ENCODE results near the gene VAMP2.

The VAMP2 gene

GRCh38 chr17:8162233-8162996 is at the start of gene VAMP2:
VAMP2 (minus strand) TSS chr17:8162948; CDS start chr17:8162879, 69 bp downstream.
- in situ Hi-C loops (cut with MboI; ENCODE audit: low sequenced_read_pairs): no loop called here

- in situ Hi-C loops (cut with MboI; ENCODE audit: low sequenced_read_pairs): no loop called here
Measured at GRCh38 chr17:8210761-8211458, 48.2 kb upstream of the VAMP2 start.

- in situ Hi-C loops (cut with MboI; ENCODE audit: low sequenced_read_pairs): no loop called here
Measured at GRCh38 chr17:8209907-8210760, 47.4 kb upstream of the VAMP2 start, which contains the start of gene AURKB. AURKB (minus strand) TSS chr17:8210575; CDS start chr17:8210224, 351 bp downstream.

- in situ Hi-C loops (cut with MboI; ENCODE audit: low sequenced_read_pairs): no loop called here
Measured at GRCh38 chr17:8206536-8206935, 43.8 kb upstream of the VAMP2 start.

- in situ Hi-C loops (cut with MboI; ENCODE audit: low sequenced_read_pairs): no loop called here
Measured at GRCh38 chr17:8204761-8205555, 42.2 kb upstream of the VAMP2 start.

GRCh38 chr17:8192070-8192815 is 29.5 kb upstream of the VAMP2 start:
- in situ Hi-C loops (cut with MboI; ENCODE audit: low sequenced_read_pairs): no loop called here

GRCh38 chr17:8190506-8190905 is 27.8 kb upstream of the VAMP2 start:
- in situ Hi-C loops (cut with MboI; ENCODE audit: low sequenced_read_pairs): no loop called here

GRCh38 chr17:8189711-8190477 is 27.1 kb upstream of the VAMP2 start, which contains the start of gene BORCS6:
BORCS6 (minus strand) TSS chr17:8190180; CDS start chr17:8190140, 40 bp downstream.
- in situ Hi-C loops (cut with MboI; ENCODE audit: low sequenced_read_pairs): no loop called here

GRCh38 chr17:8189041-8189710 is 26.4 kb upstream of the VAMP2 start:
- in situ Hi-C loops (cut with MboI; ENCODE audit: low sequenced_read_pairs): no loop called here

- in situ Hi-C loops (cut with MboI; ENCODE audit: low sequenced_read_pairs): no loop called here
Measured at GRCh38 chr17:8188263-8188839, 25.6 kb upstream of the VAMP2 start.

- in situ Hi-C loops (cut with MboI; ENCODE audit: low sequenced_read_pairs): no loop called here
Measured at GRCh38 chr17:8187517-8188262, 24.9 kb upstream of the VAMP2 start.

GRCh38 chr17:8186787-8187516 is 24.2 kb upstream of the VAMP2 start:
- in situ Hi-C loops (cut with MboI; ENCODE audit: low sequenced_read_pairs): no loop called here

- in situ Hi-C loops (cut with MboI; ENCODE audit: low sequenced_read_pairs): no loop called here
Measured at GRCh38 chr17:8186446-8186786, 23.7 kb upstream of the VAMP2 start.

GRCh38 chr17:8185582-8186445 is 23.1 kb upstream of the VAMP2 start:
- in situ Hi-C loops (cut with MboI; ENCODE audit: low sequenced_read_pairs): no loop called here

GRCh38 chr17:8176998-8177731 is 14.4 kb upstream of the VAMP2 start:
- in situ Hi-C loops (cut with MboI; ENCODE audit: low sequenced_read_pairs): no loop called here
